Ishikawa (cell line): Measurements from ENCODE around the gene TBC1D4.

ENCODE experiments used
- CEBPB ChIP-seq: IDR thresholded peaks from 2 replicates; pipeline ENCODE4 v1.6.1; 2012
- CREB1 ChIP-seq: IDR thresholded peaks from 2 replicates; pipeline ENCODE4 v1.6.1; 2012; ENCODE audit warnings: low read depth
- EGR1 ChIP-seq: IDR thresholded peaks from 2 replicates; pipeline ENCODE4 v1.6.1; 2012
- EP300 ChIP-seq: IDR thresholded peaks from 2 replicates; pipeline ENCODE4 v1.6.1; 2012; ENCODE audit warnings: borderline replicate concordance
- FOXM1 ChIP-seq: IDR thresholded peaks from 2 replicates; pipeline ENCODE4 v1.6.1; 2012; ENCODE audit warnings: low read depth, borderline replicate concordance
- MAX ChIP-seq: IDR thresholded peaks from 2 replicates; pipeline ENCODE4 v1.6.1; 2012
- NFIC ChIP-seq: IDR thresholded peaks from 2 replicates; pipeline ENCODE4 v1.6.1; 2012
- RAD21 ChIP-seq: IDR thresholded peaks from 2 replicates; pipeline ENCODE4 v1.6.1; 2012; ENCODE audit warnings: low read depth
- REST ChIP-seq: IDR thresholded peaks from 2 replicates; pipeline ENCODE4 v1.6.1; 2012; ENCODE audit warnings: low read depth, mild to moderate bottlenecking
- TAF1 ChIP-seq: IDR thresholded peaks from 2 replicates; pipeline ENCODE4 v1.6.1; 2012; ENCODE audit warnings: low read depth, mild to moderate bottlenecking
- TCF12 ChIP-seq: IDR thresholded peaks from 2 replicates; pipeline ENCODE4 v1.6.1; 2012; ENCODE audit warnings: low read depth
- TEAD4 ChIP-seq: IDR thresholded peaks from 2 replicates; pipeline ENCODE4 v1.6.1; 2012
- USF1 ChIP-seq: IDR thresholded peaks from 2 replicates; pipeline ENCODE4 v1.6.1; 2012
- YY1 ChIP-seq: IDR thresholded peaks from 2 replicates; pipeline ENCODE4 v1.6.1; 2012; ENCODE audit warnings: low read depth
- ZBTB7A ChIP-seq: IDR thresholded peaks from 2 replicates; pipeline ENCODE4 v1.6.1; 2012; ENCODE audit warnings: low read depth

The TBC1D4 gene

GRCh38 chr13:75399168-75399878 is 82.6 kb downstream of the TBC1D4 start:
- TF ChIP-seq USF1 (no peak), EP300 (no peak), TCF12 (no peak)

GRCh38 chr13:75398072-75398471 is 83.9 kb downstream of the TBC1D4 start:
- TF ChIP-seq REST = no peak
- no peak for TF ChIP-seq CREB1
- no peak for TF ChIP-seq TAF1
- no peak for TF ChIP-seq EP300
- no peak for TF ChIP-seq RAD21
- no peak for TF ChIP-seq TEAD4
- no peak for TF ChIP-seq EGR1

GRCh38 chr13:75395901-75396300 is 86.1 kb downstream of the TBC1D4 start:
- TF ChIP-seq TAF1 (no peak), YY1 (no peak), FOXM1 (no peak), CEBPB (no peak), EP300 (no peak), REST (no peak), NFIC (no peak), TCF12 (no peak), RAD21 (no peak), USF1 (no peak)

GRCh38 chr13:75395066-75395465 is 86.9 kb downstream of the TBC1D4 start:
- TF ChIP-seq MAX (no peak), CREB1 (no peak), ZBTB7A (no peak), EP300 (no peak), NFIC (no peak), FOXM1 (no peak), TCF12 (no peak), RAD21 (no peak), EGR1 (no peak), USF1 (no peak), CEBPB (no peak)

GRCh38 chr13:75393839-75394520 is 88.0 kb downstream of the TBC1D4 start:
- no peak for TF ChIP-seq EP300
- TF ChIP-seq USF1 = no peak
- TF ChIP-seq FOXM1 = no peak
- TF ChIP-seq NFIC = no peak
- TF ChIP-seq TCF12 = no peak
- no peak for TF ChIP-seq CREB1
